GM18505 (cell line): ENCODE measurements around the gene ANGPTL2.

Experiments
- ATAC-seq: cut with Tn5 transposase; IDR thresholded peaks from one replicate; pipeline ENCODE4 v1.9.1; 2021; ENCODE audit not compliant: unreplicated experiment
- POLR2A ChIP-seq: IDR thresholded peaks from 4 replicates; pipeline ENCODE4 v1.6.1; 2011; ENCODE audit warnings: borderline replicate concordance; ENCODE audit not compliant: insufficient read depth, insufficient read length; ENCODE audit errors: extremely low read depth

ANGPTL2 gene

DNA sequence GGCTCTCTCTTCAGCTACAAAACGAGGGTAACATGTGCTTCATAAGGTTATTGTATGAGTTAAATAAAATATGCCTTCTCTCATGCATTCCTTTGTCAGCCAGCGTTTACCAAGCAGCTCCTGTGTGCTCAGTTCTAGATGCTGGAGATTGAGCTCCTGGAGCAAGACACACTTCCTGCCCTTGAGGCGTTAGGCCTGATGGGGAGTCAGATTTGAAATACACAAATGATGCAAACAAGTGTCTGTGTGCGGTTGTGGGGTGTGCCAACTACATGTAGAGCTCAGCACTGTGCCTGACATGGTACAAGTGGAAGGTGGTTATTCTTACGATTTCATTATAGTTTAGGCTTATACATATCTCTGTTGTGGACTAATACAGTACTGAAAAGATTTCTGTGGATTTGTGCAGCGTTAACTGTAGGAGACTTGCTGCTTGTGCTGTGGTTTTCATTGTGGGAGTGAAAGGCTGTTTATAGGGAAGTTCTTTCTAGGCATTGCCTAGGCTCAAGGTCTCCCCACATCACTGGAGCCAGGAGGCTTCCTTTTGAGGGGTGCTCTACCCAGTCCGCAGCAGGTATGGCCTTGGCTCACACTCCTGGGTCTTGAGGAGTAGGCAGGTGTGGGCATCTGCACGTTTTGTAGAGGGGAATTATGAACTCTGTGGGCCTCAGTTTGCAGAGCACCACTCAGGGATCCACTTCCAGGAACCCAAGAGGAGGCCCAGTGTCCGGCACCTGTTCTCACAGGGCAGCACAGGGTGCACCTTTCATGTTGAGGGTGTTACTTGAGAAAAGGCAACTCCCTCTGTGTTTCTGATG lies 39.8 kb upstream of the ANGPTL2 start:
- no peak for TF ChIP-seq POLR2A
- no peak for ATAC-seq

DNA sequence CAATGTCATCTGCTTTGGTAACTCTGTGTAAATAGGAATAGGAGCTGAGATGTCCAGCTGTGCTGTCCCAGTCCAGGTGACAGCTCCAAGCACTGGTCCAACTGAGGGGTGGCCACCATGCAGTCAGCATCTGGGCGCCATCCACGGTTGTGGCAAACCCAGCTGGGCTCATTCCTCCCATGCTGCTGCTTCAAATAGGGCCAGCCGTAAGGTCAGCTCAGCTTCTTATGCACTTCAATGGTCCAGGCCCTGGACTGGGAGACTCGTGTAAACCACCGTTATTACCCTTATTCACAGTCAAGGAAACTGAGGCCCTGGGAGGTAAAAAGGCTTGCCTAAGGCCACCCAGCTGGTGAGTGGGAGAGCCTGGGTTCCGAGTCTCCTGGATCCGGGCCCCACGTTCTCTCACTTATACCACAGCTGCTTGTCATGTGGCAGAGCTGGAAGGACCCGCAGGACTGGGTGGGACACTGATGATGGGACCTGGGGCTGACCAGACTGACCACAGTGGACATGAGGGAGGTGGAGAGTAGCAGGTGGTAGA lies 38.7 kb upstream of the ANGPTL2 start:
- no peak for ATAC-seq
- no peak for TF ChIP-seq POLR2A

DNA sequence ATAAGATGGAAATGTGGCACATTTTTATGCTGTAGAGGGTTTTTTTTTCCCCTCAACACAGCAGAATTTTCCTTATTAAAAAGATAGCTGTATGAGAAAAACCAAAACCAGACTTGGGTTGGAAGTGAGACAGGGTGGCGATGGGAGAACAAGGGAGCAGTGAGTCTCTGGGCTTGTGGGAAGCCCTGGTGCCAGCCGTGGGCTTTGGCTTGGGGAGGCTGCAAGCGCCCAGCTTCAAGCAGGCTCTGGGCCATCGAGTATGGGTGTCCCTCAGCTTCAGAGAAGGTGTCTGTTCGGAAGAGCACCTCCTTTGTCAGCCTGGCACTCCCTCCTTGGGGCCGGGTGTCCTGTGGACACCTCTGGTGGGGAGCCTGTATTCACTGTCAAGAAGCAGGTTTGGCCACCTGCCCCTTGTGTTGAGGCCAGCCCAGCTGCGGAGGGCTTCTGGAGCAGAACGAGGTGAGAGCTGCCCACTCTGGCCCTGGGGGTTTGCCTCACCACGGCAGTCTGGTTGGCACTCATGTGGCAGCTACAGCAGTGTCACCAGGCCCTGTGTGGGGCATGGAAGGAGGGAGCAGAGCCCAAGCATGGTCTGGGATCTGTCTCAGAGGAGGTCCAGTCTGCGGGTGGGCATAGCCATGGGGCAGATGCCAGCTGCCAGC lies 37.6 kb upstream of the ANGPTL2 start:
- no peak for ATAC-seq
- TF ChIP-seq POLR2A = no peak

DNA sequence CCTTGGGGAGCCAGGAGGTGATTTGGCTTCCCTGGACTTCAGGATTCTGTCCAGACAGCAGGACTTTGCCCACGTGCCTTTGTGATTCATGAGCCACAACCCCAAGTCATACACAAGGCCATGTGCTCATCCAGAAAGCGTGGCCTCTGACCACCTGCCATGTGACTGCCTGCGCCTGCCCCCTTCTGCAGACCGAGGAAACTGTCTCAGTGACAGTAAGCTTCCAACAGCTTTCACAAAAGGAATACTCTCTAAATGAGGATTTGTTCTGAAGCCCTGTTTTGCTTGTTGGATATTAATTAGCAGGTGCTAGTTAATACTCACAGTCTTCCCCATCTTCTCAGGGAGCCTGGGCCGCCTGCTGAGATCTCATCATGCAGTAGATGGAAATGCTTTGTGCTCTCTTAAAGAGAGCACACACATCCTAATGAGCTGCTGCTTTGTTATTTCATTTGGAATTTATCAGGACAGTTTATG lies 36.9 kb upstream of the ANGPTL2 start:
- TF ChIP-seq POLR2A = no peak
- ATAC-seq = no peak

DNA sequence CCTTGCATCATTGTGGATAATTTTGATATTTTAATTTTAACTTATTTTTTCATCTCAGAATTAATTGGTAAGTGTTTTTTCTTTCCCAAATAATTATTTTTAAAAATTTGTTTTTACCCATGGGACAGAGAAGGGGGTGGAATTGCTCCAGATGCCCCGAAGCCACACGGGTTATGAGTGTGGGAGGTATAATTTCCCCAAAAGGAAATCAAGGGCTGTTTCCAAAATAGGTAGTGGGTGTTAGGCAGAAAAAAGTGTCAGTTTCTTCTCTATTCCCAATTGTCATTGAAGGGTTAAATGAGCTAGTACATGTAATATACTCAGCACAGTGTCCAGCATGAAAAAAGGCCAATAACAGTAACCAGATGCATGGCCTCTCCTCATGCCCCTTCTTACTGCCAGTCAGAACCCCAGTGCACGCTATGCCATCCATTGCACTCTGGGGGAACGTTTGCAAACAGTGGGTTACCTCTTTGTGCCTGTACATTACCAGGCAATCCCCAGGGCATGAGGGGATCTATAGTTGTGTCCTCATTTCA lies 36.4 kb upstream of the ANGPTL2 start:
- TF ChIP-seq POLR2A = no peak
- no peak for ATAC-seq

DNA sequence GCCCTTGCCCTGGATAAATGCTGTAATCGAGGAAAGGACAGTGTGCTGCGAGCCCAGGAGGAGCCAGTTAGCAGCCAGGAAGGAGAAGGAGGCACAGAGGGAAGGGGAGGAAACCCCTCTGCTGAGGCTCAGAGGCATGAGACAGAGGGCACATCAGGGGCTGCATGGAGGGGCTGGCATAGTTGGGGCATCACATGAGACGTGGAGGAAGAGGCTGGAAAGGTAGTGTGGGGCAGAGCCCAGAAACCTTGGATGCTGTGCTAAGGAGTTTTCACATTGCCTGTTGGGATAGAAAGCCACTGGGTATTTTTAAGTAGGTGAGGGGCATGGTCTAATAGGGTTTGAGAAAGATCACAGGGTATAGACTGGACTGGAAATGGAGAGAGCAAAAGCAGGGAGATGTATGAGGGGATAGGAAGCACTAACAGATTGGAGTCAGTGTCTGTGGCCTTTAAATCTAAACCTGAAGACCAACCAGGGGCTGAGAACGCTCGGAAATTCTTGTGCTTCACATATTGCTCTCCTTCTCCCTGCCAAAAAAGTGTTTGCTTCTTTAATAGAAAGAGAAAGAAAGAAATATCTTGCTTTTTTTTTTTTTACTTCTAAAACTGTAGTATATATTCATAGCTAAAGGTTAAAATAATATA lies 33.0 kb upstream of the ANGPTL2 start:
- no peak for ATAC-seq
- TF ChIP-seq POLR2A = no peak

DNA sequence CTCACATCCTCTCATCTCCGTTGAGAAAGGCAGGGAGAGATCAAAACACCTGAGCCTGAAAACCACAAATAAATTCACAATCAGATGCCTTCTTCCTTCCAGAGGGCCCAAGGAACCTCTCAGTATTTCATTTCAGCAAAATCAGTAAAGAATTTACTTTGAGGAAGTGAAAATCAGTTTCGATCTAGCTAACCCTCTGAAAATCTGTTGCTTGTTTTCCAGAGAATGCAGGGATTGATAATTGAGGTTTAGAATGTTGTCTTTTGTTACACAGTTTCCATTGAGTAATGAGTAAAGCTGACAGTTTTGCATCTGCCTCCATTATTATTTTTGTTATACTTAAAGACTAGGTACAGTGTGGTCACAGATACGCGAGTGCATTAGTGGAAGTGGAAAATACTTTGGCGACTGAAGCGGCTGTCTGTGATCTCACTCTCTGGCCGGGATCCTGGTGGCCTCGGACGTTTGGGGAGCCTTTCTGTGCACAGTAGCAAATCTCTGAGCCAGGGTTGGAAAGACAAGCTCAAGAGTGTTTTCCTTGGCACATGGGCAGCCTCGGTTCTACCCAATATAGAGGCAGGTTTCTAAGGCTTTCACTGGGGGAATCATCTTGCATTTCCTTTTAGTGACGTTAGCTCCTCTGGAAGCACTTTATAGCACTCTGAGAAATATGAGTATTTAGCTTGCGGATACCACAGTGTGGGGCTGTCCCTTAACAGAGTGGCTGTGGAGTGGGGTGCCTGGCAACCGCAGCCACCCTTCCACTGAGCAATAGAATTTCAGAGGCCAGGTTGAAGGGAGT lies 32.2 kb upstream of the ANGPTL2 start:
- no peak for ATAC-seq
- TF ChIP-seq POLR2A = no peak

DNA sequence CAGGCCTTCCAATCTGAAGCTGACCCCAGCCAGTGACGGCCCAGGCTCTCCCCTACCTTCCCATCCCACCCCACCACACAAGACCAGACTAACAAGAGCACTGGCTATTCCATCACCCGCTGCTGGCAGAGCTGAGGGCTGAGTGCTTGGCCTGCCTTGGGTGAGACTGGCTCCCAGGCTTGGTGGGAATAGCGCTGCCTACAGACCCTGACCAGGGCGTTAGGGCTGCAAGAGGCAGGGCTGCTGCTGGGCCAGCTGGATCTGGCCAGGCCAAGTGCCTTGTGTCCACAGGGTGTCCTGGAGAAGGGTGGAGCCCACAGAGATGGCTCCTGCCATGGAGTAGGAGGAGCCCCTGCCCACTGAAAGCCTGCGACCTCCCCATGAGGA lies 31.6 kb upstream of the ANGPTL2 start:
- ATAC-seq = no peak
- no peak for TF ChIP-seq POLR2A

DNA sequence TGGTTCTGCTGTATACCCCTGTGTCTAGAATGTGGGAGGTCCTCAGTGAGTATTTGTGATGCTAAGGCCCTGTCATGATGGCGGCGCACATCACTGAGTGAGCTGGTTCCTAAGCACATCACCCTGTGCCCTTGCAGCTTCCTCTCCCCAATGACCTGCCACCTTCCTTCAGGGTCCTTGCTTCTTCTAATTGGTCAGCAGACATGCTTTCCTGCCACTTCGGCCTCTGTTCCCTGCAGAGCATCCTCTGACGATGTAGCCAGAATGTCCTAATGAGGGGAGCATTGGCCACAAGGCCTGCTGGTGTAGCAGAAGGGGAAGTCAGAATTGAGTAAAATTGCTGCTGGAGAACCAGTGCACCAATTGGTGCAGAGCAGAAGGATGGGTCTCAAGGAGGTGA lies 31.1 kb upstream of the ANGPTL2 start:
- TF ChIP-seq POLR2A = no peak
- no peak for ATAC-seq

DNA sequence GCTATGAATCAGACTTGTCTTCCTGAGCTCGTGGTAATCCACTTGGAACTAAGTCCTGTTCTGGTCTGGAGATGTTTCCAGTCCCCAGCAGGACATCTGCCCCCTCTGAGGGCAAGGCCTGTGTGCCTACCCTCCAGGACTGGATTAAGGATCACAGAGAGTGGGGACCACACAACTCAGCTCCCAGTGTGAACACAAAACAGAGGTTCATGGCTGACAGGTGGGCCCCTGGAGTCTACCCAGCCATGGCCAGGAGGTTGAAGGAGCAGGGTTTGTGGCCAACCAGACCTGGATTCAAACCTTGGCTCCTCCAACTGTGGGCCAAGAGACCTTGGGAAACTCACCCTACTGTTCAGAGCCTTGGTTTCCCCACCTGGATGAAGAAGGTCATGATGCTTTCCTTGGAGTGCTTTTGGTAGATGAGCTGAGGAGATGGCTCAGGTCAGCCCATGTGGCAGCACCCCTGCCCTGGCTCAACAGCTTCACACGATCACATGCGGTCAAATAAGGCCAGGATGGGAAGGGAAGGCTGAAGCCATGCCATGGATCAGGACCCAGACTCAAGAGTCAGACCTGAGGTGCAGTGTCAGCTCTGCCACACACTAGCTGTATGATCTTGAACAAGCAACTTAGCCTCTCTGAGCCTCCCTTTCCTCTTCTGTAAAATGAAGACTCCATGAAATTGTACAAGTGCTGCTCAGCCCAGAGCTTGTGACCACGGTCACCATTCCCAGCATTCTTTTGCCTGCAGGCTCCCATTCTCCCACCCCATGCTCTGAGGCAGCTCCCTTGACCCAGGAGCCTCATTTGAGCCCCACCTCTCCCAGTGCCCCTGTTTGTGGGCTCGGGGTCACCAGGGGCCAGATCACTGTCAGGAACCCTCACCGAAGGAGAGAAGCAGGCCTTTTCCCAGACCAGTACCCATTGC lies 27.3 kb upstream of the ANGPTL2 start:
- no peak for ATAC-seq

DNA sequence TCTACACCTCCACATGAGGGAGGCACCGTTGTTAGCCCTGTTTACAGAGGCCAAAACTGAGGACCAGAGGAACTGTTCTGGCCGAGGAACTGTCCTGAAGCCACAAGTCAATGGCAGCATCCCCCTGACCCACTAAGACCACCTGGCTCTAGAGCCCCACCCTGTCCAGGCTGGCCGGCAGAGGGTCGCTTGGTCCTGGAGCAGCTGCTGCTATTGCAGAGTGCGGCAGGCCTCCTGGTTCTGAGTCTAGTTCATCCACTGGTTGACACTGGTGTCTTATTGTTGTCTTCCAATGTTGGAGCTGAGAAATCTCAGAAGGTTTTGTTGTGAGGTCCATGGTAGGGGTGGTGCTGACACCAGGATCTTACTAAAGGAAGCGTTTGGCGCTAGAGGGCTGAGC lies 26.6 kb upstream of the ANGPTL2 start:
- no peak for ATAC-seq
- no peak for TF ChIP-seq POLR2A

More for the DNA sequence above, 27.3 kb upstream of the ANGPTL2 start:
- TF ChIP-seq POLR2A = no peak
